HEK293 (cell line): ENCODE results near the gene PLEKHG2.

ENCODE experiments used
- CTCF ChIA-PET: fragments of 350-600 bp; formaldehyde crosslinking; extraction: SDS; loops from one replicate; lab custom pipeline; 2021; ENCODE audit warnings: antibody characterized with exemption; lab: Yijun Ruan, JAX
- POLR2A ChIA-PET: fragments of 300-600 bp; formaldehyde crosslinking; extraction: SDS; loops from one replicate; lab custom pipeline; 2020; ENCODE audit warnings: antibody characterized with exemption, inconsistent platforms; lab: Yijun Ruan, JAX
- H3K27ac ChIP-seq: fragments of 200-500 bp; sonication (Bioruptor generic); 2 replicates; pipeline ENCODE4 v1.5.1; 2014; ENCODE audit warnings: low read depth, low read length, control low read depth, inconsistent platforms; ENCODE audit errors: extremely low read depth
- H3K36me3 ChIP-seq, 2 experiments: fragments of 200-500 bp in 1 of 2; sonication (Bioruptor generic) in 1 of 2; 1 replicate in 1 of 2; 2 replicates in 1 of 2; pipeline ENCODE4 v1.5.1; 2014 to 2017; ENCODE audit warnings: inconsistent platforms in 2 of 2, low read length in 2 of 2; ENCODE audit not compliant: control insufficient read depth in 2 of 2, insufficient read depth in 1 of 2
- H3K4me1 ChIP-seq: fragments of 200-500 bp; sonication (Bioruptor generic); 2 replicates; pipeline ENCODE4 v1.5.1; 2014; ENCODE audit warnings: mild to moderate bottlenecking, low read length, inconsistent platforms; ENCODE audit not compliant: control insufficient read depth, insufficient read depth
- H3K4me3 ChIP-seq: 2 replicates; pipeline ENCODE4 v1.5.1; 2011; ENCODE audit warnings: low read depth, mild to moderate bottlenecking, control low read depth, low read length, moderate library complexity
- H3K9me3 ChIP-seq: fragments of 200-500 bp; sonication (Bioruptor generic); 2 replicates; pipeline ENCODE4 v1.5.1; 2014; ENCODE audit warnings: low read depth, low read length, inconsistent platforms; ENCODE audit not compliant: control insufficient read depth, insufficient read depth
- BCL11B ChIP-seq: fragments of 450-650 bp; formaldehyde crosslinking; IDR thresholded peaks from 2 replicates; pipeline ENCODE4 v1.5.1; 2016; ENCODE audit warnings: low read depth, missing biosample characterization, missing genetic modification characterization
- MEIS1 ChIP-seq: sonication (generic); formaldehyde crosslinking; IDR thresholded peaks from 2 replicates; pipeline ENCODE4 v1.8.1; 2022; ENCODE audit warnings: missing genetic modification reagents, mild to moderate bottlenecking, borderline replicate concordance
- PATZ1 ChIP-seq: fragments of 450-650 bp; formaldehyde crosslinking; IDR thresholded peaks from 2 replicates; pipeline ENCODE4 v1.5.1; 2016; ENCODE audit warnings: missing biosample characterization, missing genetic modification characterization
- ZBTB20 ChIP-seq: fragments of 450-650 bp; formaldehyde crosslinking; IDR thresholded peaks from 2 replicates; pipeline ENCODE4 v1.5.1; 2016; ENCODE audit warnings: missing biosample characterization, missing genetic modification characterization
- ZNF146 ChIP-seq: fragments of 450-650 bp; formaldehyde crosslinking; IDR thresholded peaks from 2 replicates; pipeline ENCODE4 v1.5.1; 2016; ENCODE audit warnings: missing biosample characterization, missing genetic modification characterization
- ZNF2 ChIP-seq: fragments of 450-650 bp; formaldehyde crosslinking; IDR thresholded peaks from 2 replicates; pipeline ENCODE4 v1.5.1; 2016; ENCODE audit warnings: missing biosample characterization, missing genetic modification characterization
- ZNF202 ChIP-seq: fragments of 450-650 bp; formaldehyde crosslinking; IDR thresholded peaks from 2 replicates; pipeline ENCODE4 v1.5.1; 2016; ENCODE audit warnings: missing biosample characterization, missing genetic modification characterization, borderline replicate concordance
- ZNF248 ChIP-seq: fragments of 450-650 bp; formaldehyde crosslinking; IDR thresholded peaks from 2 replicates; pipeline ENCODE4 v1.5.1; 2017; ENCODE audit warnings: missing biosample characterization, missing genetic modification characterization
- ZNF26 ChIP-seq: fragments of 450-650 bp; formaldehyde crosslinking; IDR thresholded peaks from 2 replicates; pipeline ENCODE4 v1.5.1; 2016; ENCODE audit warnings: missing biosample characterization, missing genetic modification characterization
- ZNF362 ChIP-seq: fragments of 450-650 bp; formaldehyde crosslinking; IDR thresholded peaks from 2 replicates; pipeline ENCODE4 v1.5.1; 2016; ENCODE audit warnings: missing biosample characterization, missing genetic modification characterization
- ZNF48 ChIP-seq: fragments of 450-650 bp; formaldehyde crosslinking; IDR thresholded peaks from 2 replicates; pipeline ENCODE4 v1.5.1; 2016; ENCODE audit warnings: missing biosample characterization, missing genetic modification characterization
- ZNF501 ChIP-seq: fragments of 450-650 bp; formaldehyde crosslinking; IDR thresholded peaks from 2 replicates; pipeline ENCODE4 v1.5.1; 2016; ENCODE audit warnings: missing biosample characterization, missing genetic modification characterization
- ZNF544 ChIP-seq: fragments of 450-650 bp; formaldehyde crosslinking; IDR thresholded peaks from 2 replicates; pipeline ENCODE4 v1.5.0; 2017; ENCODE audit warnings: missing biosample characterization, missing genetic modification characterization
- ZNF548 ChIP-seq: fragments of 450-650 bp; formaldehyde crosslinking; IDR thresholded peaks from 2 replicates; pipeline ENCODE4 v1.5.1; 2016; ENCODE audit warnings: missing biosample characterization, missing genetic modification characterization
- ZNF600 ChIP-seq: fragments of 450-650 bp; formaldehyde crosslinking; IDR thresholded peaks from 2 replicates; pipeline ENCODE4 v1.5.1; 2016; ENCODE audit warnings: missing biosample characterization, missing genetic modification characterization
- ZNF76 ChIP-seq: fragments of 450-650 bp; formaldehyde crosslinking; IDR thresholded peaks from 2 replicates; pipeline ENCODE4; 2016; ENCODE audit warnings: low read depth, missing biosample characterization, missing genetic modification characterization, borderline replicate concordance
- ZNF792 ChIP-seq: fragments of 450-650 bp; formaldehyde crosslinking; IDR thresholded peaks from 2 replicates; pipeline ENCODE4 v1.5.1; 2016; ENCODE audit warnings: missing biosample characterization, missing genetic modification characterization
- ZNF837 ChIP-seq: fragments of 450-650 bp; formaldehyde crosslinking; IDR thresholded peaks from 2 replicates; pipeline ENCODE4 v1.5.1; 2016; ENCODE audit warnings: missing biosample characterization, missing genetic modification characterization
- ZNF843 ChIP-seq: fragments of 450-650 bp; formaldehyde crosslinking; IDR thresholded peaks from 2 replicates; pipeline ENCODE4 v1.5.1; 2016; ENCODE audit warnings: missing biosample characterization, missing genetic modification characterization
- ZXDB ChIP-seq: fragments of 450-650 bp; formaldehyde crosslinking; IDR thresholded peaks from 2 replicates; pipeline ENCODE4 v1.5.1; 2016; ENCODE audit warnings: missing biosample characterization, missing genetic modification characterization
- TF ChIP-seq, protein P1 (sequence below): fragments of 450-650 bp; formaldehyde crosslinking; IDR thresholded peaks from 2 replicates; pipeline ENCODE4 v1.5.1; 2017; ENCODE audit warnings: missing biosample characterization, missing genetic modification characterization
- TF ChIP-seq, protein P2 (sequence below): fragments of 450-650 bp; formaldehyde crosslinking; IDR thresholded peaks from 2 replicates; pipeline ENCODE4 v1.5.1; 2016; ENCODE audit warnings: missing biosample characterization, missing genetic modification characterization
- TF ChIP-seq, protein P3 (sequence below): fragments of 450-650 bp; formaldehyde crosslinking; IDR thresholded peaks from 2 replicates; pipeline ENCODE4 v1.5.1; 2016; ENCODE audit warnings: missing biosample characterization, missing genetic modification characterization
- TF ChIP-seq, protein P4 (sequence below): fragments of 450-650 bp; formaldehyde crosslinking; IDR thresholded peaks from 2 replicates; pipeline ENCODE4 v1.5.1; 2017; ENCODE audit warnings: missing biosample characterization, missing genetic modification characterization

Gene PLEKHG2

DNA sequence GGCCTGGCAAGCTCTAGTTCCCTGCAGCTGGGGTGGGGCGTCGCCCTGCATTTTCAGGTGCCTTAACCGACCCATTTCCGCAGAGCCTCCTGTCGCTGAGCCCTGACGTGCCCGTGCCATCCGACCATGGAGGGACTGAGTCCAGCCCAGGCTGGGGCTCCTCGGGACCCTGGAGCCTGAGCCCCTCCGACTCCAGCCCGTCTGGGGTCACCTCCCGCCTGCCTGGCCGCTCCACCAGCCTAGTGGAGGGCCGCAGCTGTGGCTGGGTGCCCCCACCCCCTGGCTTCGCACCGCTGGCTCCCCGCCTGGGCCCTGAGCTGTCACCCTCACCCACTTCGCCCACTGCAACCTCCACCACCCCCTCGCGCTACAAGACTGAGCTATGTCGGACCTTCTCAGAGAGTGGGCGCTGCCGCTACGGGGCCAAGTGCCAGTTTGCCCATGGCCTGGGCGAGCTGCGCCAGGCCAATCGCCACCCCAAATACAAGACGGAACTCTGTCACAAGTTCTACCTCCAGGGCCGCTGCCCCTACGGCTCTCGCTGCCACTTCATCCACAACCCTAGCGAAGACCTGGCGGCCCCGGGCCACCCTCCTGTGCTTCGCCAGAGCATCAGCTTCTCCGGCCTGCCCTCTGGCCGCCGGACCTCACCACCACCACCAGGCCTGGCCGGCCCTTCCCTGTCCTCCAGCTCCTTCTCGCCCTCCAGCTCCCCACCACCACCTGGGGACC, 4.6 kb upstream of the PLEKHG2 start (continued):
- TF ChIP-seq ZNF248 (tag by site-specific recombination) (no peak), ZNF843 (tag by site-specific recombination) (no peak), ZBTB20 (tag by site-specific recombination) (peak; percentile 6; the same call in 1 of the 2 replicates), BCL11B (peak; percentile 38; the same call in 1 of the 2 replicates)
- TF ChIP-seq, protein P1, sequence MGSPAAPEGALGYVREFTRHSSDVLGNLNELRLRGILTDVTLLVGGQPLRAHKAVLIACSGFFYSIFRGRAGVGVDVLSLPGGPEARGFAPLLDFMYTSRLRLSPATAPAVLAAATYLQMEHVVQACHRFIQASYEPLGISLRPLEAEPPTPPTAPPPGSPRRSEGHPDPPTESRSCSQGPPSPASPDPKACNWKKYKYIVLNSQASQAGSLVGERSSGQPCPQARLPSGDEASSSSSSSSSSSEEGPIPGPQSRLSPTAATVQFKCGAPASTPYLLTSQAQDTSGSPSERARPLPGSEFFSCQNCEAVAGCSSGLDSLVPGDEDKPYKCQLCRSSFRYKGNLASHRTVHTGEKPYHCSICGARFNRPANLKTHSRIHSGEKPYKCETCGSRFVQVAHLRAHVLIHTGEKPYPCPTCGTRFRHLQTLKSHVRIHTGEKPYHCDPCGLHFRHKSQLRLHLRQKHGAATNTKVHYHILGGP (tag by site-specific recombination), result no peak

GRCh38 chr19:39408392-39409207, 3.9 kb upstream of the PLEKHG2 start:
- ChIA-PET POLR2A (interaction anchor here (0.6 to 11.2 kb wide), 7 partner anchors 10 to 82 kb away, joined by 3 to 175 read pairs (median 10); partner anchors contain the start of genes MED29, PAF1, RPS16 and TIMM50), CTCF (interaction anchor here (0.6 to 4.6 kb wide), 8 partner anchors 11 to 97 kb away, joined by 3 to 41 read pairs (median 3); no protein-coding TSS in a partner anchor)
- peaks cover 44% of the 10 kb centered on the region for H3K4me1 ChIP-seq
- H3K36me3 ChIP-seq, result peaks cover 0 to 3% of the 10 kb centered on the region in 2 experiments; a peak in 1 of 3 replicates
- peak overlapping the region; percentile 29; the same call in 1 of the 2 replicates for H3K27ac ChIP-seq
- no peaks in the 10 kb centered on the region for H3K9me3 ChIP-seq
- no peak overlapping the region for H3K4me3 ChIP-seq
- TF ChIP-seq MEIS1, result no peak
- no peak for TF ChIP-seq ZNF600 (tag by site-specific recombination)
- TF ChIP-seq ZNF548 (tag by site-specific recombination), result no peak
- no peak for TF ChIP-seq ZXDB
- TF ChIP-seq, protein P2, sequence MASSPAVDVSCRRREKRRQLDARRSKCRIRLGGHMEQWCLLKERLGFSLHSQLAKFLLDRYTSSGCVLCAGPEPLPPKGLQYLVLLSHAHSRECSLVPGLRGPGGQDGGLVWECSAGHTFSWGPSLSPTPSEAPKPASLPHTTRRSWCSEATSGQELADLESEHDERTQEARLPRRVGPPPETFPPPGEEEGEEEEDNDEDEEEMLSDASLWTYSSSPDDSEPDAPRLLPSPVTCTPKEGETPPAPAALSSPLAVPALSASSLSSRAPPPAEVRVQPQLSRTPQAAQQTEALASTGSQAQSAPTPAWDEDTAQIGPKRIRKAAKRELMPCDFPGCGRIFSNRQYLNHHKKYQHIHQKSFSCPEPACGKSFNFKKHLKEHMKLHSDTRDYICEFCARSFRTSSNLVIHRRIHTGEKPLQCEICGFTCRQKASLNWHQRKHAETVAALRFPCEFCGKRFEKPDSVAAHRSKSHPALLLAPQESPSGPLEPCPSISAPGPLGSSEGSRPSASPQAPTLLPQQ (tag by site-specific recombination), result no peak
- no peak for TF ChIP-seq ZNF501
- no peak; the same call in none of the 2 replicates for TF ChIP-seq PATZ1 (tag by site-specific recombination)
- TF ChIP-seq ZNF2, result no peak
- no peak for TF ChIP-seq ZNF202 (tag by site-specific recombination)
- no peak for TF ChIP-seq ZNF362 (tag by site-specific recombination)
- TF ChIP-seq, protein P3, sequence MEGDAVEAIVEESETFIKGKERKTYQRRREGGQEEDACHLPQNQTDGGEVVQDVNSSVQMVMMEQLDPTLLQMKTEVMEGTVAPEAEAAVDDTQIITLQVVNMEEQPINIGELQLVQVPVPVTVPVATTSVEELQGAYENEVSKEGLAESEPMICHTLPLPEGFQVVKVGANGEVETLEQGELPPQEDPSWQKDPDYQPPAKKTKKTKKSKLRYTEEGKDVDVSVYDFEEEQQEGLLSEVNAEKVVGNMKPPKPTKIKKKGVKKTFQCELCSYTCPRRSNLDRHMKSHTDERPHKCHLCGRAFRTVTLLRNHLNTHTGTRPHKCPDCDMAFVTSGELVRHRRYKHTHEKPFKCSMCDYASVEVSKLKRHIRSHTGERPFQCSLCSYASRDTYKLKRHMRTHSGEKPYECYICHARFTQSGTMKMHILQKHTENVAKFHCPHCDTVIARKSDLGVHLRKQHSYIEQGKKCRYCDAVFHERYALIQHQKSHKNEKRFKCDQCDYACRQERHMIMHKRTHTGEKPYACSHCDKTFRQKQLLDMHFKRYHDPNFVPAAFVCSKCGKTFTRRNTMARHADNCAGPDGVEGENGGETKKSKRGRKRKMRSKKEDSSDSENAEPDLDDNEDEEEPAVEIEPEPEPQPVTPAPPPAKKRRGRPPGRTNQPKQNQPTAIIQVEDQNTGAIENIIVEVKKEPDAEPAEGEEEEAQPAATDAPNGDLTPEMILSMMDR, result no peak
- no peak for TF ChIP-seq ZBTB20 (tag by site-specific recombination)
- TF ChIP-seq, protein P4, sequence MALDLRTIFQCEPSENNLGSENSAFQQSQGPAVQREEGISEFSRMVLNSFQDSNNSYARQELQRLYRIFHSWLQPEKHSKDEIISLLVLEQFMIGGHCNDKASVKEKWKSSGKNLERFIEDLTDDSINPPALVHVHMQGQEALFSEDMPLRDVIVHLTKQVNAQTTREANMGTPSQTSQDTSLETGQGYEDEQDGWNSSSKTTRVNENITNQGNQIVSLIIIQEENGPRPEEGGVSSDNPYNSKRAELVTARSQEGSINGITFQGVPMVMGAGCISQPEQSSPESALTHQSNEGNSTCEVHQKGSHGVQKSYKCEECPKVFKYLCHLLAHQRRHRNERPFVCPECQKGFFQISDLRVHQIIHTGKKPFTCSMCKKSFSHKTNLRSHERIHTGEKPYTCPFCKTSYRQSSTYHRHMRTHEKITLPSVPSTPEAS (tag by site-specific recombination), result no peak
- no peak for TF ChIP-seq ZNF146
- no peak for TF ChIP-seq ZNF792
- TF ChIP-seq ZNF837 (tag by site-specific recombination), result no peak
- TF ChIP-seq ZNF48, result no peak
- no peak for TF ChIP-seq ZNF544 (tag by site-specific recombination)
- no peak for TF ChIP-seq ZNF76 (tag by site-specific recombination)
- no peak for TF ChIP-seq ZNF26 (tag by site-specific recombination)
